ENCODE data around the gene CYB561D2. TPM values are rescaled to one million over a fixed set of nuclear protein-coding genes. Genes with fewer than 3 reads are reported as not detected.

Gene CYB561D2
- total RNA-seq, 2 donors from 2014 or later = 30.9 to 46.2 TPM

DNA sequence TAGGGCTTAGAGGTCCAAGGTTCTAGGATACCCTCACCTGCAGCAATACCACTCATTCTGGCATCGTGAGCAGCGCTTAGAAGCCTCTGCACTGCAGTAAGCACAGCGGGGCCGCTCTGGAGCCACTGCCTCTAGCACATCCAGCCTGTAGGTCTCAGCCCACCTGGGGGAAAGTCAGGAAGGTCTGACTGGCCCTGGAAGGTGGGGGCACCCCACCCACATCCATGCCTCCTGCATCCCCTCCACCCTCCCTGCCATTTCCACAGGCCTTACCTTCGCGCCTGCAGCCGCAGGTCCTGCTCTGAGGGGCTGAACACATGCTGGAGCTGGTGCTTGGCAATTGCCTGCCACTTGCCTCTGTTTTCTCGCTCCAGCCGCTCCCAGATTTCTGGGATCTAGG, 9.1 kb upstream of the CYB561D2 start:
- peak; percentile 24 for DNase-seq
- H3K4me3 ChIP-seq = peak overlapping the region; percentile 45
- peaks cover 3% of the 10 kb centered on the region for H3K4me1 ChIP-seq
- peak overlapping the region in 1 of 2 donors; percentile 61 for H3K9ac ChIP-seq (ENCODE audit: low read depth in 2 of 2, low read length in 2 of 2)
- TF ChIP-seq, protein P1, sequence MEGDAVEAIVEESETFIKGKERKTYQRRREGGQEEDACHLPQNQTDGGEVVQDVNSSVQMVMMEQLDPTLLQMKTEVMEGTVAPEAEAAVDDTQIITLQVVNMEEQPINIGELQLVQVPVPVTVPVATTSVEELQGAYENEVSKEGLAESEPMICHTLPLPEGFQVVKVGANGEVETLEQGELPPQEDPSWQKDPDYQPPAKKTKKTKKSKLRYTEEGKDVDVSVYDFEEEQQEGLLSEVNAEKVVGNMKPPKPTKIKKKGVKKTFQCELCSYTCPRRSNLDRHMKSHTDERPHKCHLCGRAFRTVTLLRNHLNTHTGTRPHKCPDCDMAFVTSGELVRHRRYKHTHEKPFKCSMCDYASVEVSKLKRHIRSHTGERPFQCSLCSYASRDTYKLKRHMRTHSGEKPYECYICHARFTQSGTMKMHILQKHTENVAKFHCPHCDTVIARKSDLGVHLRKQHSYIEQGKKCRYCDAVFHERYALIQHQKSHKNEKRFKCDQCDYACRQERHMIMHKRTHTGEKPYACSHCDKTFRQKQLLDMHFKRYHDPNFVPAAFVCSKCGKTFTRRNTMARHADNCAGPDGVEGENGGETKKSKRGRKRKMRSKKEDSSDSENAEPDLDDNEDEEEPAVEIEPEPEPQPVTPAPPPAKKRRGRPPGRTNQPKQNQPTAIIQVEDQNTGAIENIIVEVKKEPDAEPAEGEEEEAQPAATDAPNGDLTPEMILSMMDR (IDR thresholded peaks at IDR 0.05) = no peak
- H3K27me3 ChIP-seq = no peaks in the 10 kb centered on the region
- H3K27ac ChIP-seq = peak overlapping the region; percentile 97
- no peaks in the 10 kb centered on the region for H3K9me3 ChIP-seq
- no peaks in the 10 kb centered on the region for H3K36me3 ChIP-seq
- intact Hi-C loops (cut with DNase I) = no loop called here

DNA sequence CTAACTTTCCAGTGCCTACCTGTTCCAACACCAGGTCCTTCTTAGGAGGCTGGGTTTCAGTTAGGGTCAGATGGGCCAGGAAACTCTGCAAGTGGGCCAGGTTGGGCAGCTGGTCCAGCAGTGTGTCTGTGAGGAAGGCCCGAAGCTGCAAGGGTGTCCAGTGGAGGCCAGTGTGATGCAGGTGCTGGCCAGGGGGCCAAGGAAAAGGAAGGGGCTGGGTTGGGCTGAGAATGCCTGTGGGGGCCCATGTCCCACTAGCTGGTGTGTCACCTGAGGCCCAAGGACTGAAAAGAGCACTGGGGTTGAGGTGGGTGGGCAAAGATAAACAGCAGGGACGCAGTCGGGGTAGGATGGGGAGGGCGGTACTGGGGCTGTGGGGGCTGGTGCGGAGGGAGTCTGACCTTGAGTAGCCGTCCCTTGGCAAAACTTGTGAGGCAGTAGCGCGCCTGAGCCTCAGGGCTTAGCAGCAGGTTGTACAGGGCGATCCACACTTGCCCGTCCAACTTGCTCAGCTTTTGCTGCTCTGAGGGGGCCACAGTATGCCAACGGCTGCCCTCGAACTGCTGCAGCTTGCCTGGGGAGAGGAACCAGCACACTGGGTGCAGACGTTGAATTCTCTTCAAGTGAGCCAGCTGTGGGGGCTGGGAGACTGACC, 8.5 kb upstream of the CYB561D2 start:
- Histone ChIP-seq H3K9ac (ENCODE audit: low read depth in 2 of 2, low read length in 2 of 2) (no peak overlapping the region), H3K27me3 (no peaks in the 10 kb centered on the region), H3K9me3 (no peaks in the 10 kb centered on the region), H3K36me3 (no peaks in the 10 kb centered on the region), H3K4me1 (peaks cover 3% of the 10 kb centered on the region), H3K27ac (no peak overlapping the region), H3K4me3 (no peak overlapping the region)
- TF ChIP-seq, protein P1 (IDR thresholded peaks at IDR 0.05) = no peak
- intact Hi-C loops (cut with DNase I) = no loop called here
- DNase-seq = peak; percentile 22

- no peak overlapping the region for H3K9ac ChIP-seq (ENCODE audit: low read depth in 2 of 2, low read length in 2 of 2)
- no peak overlapping the region for H3K27ac ChIP-seq
- no peaks in the 10 kb centered on the region for H3K27me3 ChIP-seq
- H3K4me3 ChIP-seq = no peak overlapping the region
- peak; percentile 17 for DNase-seq
- H3K4me1 ChIP-seq = peaks cover 3% of the 10 kb centered on the region
- intact Hi-C loops (cut with DNase I) = no loop called here
- H3K36me3 ChIP-seq = no peaks in the 10 kb centered on the region
- TF ChIP-seq, protein P1 (IDR thresholded peaks at IDR 0.05) = no peak
- H3K9me3 ChIP-seq = no peaks in the 10 kb centered on the region
These were observed 7.6 kb upstream of the CYB561D2 start for GRCh38 chr3:50342813-50343633.

- Histone ChIP-seq H3K9me3 (no peaks in the 10 kb centered on the region), H3K27ac (no peak overlapping the region), H3K4me3 (peak overlapping the region; percentile 25), H3K9ac (ENCODE audit: low read depth in 2 of 2, low read length in 2 of 2) (no peak overlapping the region), H3K36me3 (no peaks in the 10 kb centered on the region), H3K27me3 (no peaks in the 10 kb centered on the region), H3K4me1 (peaks cover 10% of the 10 kb centered on the region)
- intact Hi-C loops (cut with DNase I) = loop anchor here (5.0 kb wide), 1 partner anchor 197 kb away; no protein-coding TSS in a partner anchor
- TF ChIP-seq, protein P1 (IDR thresholded peaks at IDR 0.05) = no peak
- no peak for DNase-seq
These were observed 5.7 kb upstream of the CYB561D2 start for GRCh38 chr3:50345008-50345407.

GRCh38 chr3:50345586-50346234, 5.0 kb upstream of the CYB561D2 start, which contains the start of gene ZMYND10:
Gene ZMYND10, minus strand, starts transcription at chr3:50345732. Its CDS starts 153 bp downstream, at chr3:50345579.
- Histone ChIP-seq H3K27ac (no peak within 1 kb of the TSS), H3K36me3 (no peaks in the 10 kb centered on the region), H3K27me3 (no peaks in the 10 kb centered on the region), H3K4me1 (peaks cover 10% of the 10 kb centered on the region), H3K4me3 (peak within 1 kb of the TSS; percentile 25), H3K9ac (ENCODE audit: low read depth in 2 of 2, low read length in 2 of 2) (no peak within 1 kb of the TSS), H3K9me3 (no peaks in the 10 kb centered on the region)
- peak; percentile 88 for DNase-seq
- TF ChIP-seq, protein P1 (IDR thresholded peaks at IDR 0.05) = no peak
- intact Hi-C loops (cut with DNase I) = loop anchor here (5.0 kb wide), 1 partner anchor 197 kb away; no protein-coding TSS in a partner anchor
